ENCODE results near the gene MGAT5. TPM values are rescaled to one million over a fixed set of nuclear protein-coding genes. Genes with fewer than 3 reads are reported as not detected.

MGAT5 gene
- total RNA-seq, 1 experiment from 2014 or later, result 37.5 TPM

- DNase-seq (ENCODE audit: low read depth), result no peak
These were observed 187.4 kb downstream of the MGAT5 start for GRCh38 chr2:134441153-134441863.

DNA sequence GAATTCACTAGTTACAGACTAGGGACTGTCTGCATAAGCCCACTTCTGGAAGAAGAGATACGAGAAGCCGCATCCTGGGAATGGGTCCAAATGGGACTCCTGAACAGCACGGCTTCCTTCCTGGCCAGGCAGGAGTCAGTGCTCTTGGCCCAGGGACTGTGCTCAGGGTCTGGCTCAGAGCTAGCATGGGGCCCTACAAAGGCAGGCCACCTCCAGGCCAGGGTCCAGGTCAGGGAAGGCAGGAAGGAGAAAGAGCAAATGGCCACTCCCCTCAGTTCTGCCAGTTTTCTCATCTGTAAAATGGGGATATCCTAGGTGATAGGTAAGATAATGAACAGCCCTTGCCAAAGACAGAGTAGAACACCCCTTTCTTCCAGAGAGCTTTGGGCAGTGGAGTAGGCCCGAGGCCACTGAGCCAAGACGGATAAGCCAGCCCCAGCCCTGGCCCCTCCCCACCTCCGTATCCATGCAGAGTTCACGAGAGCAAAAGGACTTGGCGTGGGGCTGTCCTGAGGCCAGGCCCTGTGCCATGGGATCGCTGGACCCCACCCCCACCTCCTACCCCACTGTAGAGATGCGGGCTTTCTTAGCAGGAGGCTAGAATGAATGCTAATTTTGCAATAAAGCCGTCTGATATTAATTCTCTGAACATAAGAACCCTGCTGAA, 190.1 kb downstream of the MGAT5 start:
- DNase-seq (ENCODE audit: low read depth), result no peak

DNA sequence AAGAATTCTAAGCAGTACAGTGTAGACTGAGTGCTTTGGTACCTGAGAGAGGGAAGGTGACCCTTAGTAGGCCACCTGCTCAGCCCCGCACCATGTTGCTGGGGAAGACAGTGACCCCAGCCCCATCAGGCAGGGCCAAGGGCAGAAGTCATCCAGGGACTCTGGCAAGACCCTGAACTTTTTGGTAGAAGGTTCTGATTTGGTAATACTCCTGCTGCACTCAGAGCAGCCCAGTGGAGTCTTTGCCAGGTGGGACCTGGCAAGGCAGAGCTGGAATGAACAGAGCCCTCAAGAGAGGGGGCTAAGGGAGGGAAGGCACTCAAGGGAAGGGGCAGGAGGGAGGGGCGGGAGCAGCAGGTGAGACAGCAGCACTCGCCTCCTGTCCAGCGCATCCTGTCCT, 191.2 kb downstream of the MGAT5 start:
- DNase-seq (ENCODE audit: low read depth), result no peak

GRCh38 chr2:134445985-134446382, 192.1 kb downstream of the MGAT5 start:
- DNase-seq (ENCODE audit: low read depth), result no peak

GRCh38 chr2:134446383-134447017, 192.6 kb downstream of the MGAT5 start:
- DNase-seq (ENCODE audit: low read depth), result peak; percentile 89

DNA sequence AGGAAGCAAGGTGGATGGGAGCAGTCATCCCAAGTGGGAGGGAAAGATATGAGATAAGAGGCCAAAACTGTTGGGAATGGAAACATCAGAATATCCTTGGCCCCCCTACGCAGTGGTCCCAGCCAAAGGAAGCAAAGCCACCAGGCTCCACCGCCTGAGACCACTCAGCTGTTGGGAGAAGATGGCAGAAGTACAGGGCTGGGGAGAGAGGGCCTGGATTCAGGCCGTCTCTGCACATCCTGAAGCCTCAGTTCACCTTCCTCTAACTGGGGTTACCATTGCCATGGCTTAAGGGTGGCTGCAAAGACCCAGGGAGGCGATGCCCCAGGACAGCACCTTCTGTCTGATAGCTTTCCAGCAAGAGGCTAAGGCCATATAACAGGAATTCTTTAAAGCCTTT, 193.8 kb downstream of the MGAT5 start:
- DNase-seq (ENCODE audit: low read depth), result no peak

DNA sequence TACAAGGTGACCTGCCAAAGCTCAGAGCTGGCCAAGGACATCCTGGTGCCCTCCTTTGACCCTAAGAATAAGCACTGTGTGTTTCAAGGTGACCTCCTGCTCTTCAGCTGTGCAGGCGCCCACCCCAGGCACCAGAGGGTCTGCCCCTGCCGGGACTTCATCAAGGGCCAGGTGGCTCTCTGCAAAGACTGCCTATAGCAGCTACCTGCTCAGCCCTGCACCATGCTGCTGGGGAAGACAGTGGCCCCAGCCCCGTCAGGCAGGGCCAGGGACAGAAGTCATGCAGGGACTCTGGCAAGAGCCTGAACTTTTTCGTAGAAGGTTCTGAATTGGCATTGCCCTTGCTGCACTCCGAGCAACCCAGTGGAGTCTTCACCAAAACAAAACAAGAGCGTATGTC, 194.8 kb downstream of the MGAT5 start:
- no peak for DNase-seq (ENCODE audit: low read depth)

- DNase-seq (ENCODE audit: low read depth), result no peak
These were observed 195.3 kb downstream of the MGAT5 start for GRCh38 chr2:134449157-134449556.

GRCh38 chr2:134449751-134450513, 196.1 kb downstream of the MGAT5 start:
- DNase-seq (ENCODE audit: low read depth), result no peak

DNA sequence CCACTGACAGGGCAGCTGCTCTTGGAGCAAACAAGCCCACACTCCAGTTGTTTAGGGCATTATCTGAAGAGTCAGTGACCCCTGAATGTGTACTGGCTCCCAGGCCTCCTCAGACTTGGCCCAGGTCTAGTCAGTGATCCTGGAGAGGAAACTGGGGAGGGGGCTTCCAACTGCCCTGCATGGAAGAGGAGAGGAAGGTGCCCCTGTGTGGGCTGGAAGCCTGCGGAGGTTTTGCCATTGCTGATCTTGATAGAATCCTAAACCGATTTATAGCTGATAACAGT, 197.4 kb downstream of the MGAT5 start:
- DNase-seq (ENCODE audit: low read depth), result no peak

DNA sequence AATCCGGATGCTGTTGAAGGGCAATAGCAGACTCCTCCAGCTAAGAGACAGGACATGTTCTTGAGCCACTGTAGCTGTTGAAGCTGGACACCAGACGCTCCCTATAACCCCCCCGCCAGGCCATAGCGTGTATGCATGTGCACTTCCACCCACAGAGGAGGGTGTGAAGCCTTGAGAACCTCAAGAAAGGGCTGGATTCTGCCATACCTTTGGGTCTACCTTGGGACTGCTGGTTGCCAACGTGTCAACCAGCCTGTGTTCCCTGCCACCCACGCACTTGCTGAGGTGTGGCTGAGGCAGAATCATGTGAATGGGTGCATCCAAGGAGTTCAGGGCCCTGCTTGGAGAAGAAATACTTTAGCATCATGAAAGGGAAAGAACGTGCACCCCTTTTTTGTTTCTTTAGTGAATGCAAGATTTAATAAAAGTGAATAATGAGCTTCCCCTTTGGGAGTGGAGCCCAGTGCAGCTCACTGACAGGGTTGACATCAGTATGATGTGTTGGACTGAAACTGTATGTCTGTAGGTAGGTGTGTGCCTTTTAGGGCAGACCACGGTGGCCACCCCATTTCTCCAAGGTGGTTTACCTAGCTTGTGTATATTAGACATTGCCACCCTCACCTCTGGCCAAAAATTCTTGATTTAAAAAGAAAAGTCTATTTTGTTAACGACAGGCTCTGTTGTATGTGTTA, 198.3 kb downstream of the MGAT5 start:
- DNase-seq (ENCODE audit: low read depth), result no peak

DNA sequence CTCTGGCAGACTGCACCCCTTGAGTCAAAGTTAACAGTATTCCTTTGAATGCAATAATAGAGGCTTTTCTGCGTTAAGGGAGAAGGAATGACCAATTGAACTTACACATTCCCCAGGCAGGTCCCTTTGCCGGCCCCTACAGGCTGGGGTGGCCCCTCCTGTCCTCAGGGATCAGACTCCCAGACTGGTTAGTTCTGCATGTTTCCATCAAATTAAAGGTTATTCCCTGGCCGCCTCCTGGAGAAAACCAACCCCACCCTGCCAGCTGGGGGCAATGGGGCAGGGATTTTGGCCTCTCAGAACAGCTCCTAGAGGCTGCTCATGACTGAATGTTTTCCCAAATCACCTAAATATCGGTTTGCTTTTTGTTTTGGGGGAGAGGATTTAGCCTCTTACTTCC, 199.6 kb downstream of the MGAT5 start:
- no peak for DNase-seq (ENCODE audit: low read depth)

DNA sequence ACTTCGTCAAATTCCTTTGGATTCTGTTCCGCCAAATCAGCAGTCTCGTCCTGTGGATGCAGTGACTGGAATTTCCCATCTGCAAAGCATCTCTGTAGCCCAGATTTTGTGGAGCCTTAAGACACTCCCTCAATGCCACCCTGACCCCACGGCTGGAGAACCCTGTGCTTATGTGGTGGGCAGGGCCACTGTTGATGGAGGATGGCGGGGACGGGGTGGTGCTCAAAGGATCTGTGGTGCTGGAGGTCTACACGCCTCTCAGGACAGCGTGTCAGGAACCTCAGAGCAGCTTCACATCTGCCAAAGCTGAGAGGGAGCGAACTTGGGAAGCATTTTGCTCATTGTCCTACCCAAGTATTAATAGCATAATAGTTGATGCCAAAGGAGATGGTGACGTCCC, 200.1 kb downstream of the MGAT5 start:
- DNase-seq (ENCODE audit: low read depth), result no peak

GRCh38 chr2:134454426-134454825, 200.6 kb downstream of the MGAT5 start:
- DNase-seq (ENCODE audit: low read depth), result no peak

DNA sequence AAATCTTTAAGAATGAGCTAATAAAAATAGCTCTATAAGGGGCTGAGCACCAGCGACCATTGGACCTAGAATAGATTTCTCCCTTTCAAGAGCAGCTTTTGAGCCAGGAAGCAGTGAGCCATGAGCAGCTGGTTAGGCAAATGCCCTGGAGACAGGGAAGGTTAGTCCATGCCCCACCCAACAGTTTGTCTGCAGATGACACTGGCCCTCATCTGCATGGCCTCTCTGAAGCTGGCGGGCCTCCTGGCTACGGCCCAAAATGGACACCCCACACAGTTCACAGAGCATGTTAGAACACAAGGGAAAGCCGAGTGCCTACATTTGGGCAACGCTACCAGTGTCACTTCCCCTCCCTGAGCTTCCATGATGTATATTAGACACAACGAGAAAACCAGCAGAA, 201.1 kb downstream of the MGAT5 start:
- DNase-seq (ENCODE audit: low read depth), result no peak

DNA sequence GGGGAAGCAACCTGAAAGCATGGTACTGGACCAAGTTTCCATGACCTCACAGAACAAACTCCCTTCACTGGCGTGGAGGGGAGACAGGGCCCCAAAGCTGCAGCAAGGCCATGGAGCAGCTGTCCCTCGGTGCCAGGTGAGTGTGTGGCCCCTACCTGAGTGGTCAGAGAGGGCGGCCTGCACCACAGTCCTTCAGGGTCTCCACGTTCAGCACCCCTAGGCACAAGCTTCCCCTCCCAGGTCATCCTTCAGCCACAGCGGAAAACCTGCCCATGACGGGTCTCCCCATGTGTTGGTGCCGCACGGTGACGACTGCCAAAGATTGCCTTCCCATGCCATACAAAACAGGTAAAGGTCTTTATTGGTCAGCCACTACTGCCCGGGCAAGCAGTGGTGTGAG, 201.6 kb downstream of the MGAT5 start:
- DNase-seq (ENCODE audit: low read depth), result no peak

DNA sequence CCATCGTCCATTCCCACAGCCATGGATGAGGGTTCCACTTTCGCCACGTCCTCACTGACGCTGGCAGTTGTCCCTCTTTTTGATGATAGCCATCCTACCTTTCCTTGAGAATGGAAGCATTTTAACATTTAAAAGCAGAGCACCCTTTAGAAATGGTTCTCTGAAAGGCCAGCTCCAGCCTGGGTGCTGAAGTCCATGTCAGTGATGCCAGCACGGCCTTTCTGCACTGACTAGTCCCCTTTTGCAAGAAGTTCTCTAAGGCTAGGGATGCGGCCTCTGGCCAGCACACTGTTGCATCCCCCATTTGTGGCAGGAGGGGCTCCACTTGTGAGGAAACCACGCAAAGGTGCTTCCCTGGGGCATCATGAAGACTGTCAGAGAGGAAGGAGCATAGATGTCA, 203.5 kb downstream of the MGAT5 start:
- DNase-seq (ENCODE audit: low read depth), result no peak

DNA sequence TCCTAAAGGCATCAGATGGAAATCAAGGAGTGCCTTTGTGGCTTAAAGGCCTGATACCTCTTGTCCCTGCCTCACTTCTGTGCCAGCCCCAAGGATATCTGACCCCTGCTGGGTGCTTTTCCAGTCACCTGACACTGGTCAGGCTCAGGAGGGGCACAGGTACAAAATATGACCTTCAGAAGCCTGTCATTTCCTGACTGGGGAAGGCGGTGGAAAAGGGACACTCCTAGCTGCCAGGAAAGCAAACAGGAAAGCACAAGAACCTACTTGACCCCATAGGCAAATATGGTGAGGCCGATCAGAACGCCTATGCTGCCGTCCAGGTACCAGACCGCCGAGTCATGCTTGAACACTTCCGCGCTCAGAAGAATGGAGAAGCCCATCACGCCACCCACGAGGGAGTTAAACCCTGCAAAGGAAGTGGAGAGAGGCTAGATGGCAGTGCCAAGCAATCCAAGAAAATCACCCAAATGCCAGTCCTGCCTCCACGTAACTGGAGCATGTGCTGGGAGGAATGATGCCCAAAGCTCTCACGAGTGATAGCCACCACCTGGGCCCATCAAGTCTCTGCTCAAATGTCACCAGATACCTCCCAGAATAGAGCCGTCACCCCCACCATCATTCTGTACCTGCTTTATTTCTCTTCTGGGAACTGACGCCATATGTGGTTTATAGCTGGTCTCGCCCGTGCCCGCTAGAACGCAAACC, 204.0 kb downstream of the MGAT5 start:
- no peak for DNase-seq (ENCODE audit: low read depth)

DNA sequence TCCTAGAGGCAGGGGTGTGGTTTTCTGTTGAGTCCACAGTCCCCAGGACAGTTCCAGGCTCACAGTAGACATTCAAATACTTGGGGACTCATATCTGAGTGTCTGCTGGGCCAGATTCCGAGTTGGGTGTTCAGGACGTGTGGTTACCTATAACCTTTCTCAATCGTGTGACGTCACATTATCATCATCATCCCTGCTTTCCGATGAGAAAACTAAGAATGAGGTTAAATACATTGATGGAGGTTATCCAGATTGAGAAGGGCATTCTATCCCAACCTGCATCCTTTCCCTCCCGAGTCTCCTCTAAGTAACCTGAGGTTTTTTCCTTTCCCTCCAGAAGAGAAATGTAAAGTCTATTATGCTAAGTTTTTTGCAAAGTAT, 204.6 kb downstream of the MGAT5 start:
- DNase-seq (ENCODE audit: low read depth), result no peak

DNA sequence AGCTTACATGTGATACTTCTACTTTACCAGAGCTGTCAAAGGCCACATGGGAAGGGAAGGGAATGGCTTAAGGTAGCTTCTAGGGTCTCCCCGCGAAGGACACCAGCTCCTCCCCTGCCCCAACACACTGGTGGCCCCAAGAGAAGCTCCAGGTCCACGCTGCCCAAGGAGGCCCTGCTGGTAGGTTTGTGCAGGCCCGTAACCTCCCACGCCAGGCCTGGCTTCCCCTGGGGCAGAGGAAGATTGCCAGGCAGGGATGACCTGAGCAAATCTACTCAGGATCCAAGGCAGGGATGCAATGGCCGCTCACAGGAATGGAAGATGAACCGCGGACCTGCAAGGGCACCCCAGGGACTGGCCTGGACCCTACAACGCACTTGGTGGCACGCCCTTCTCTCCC, 205.1 kb downstream of the MGAT5 start:
- DNase-seq (ENCODE audit: low read depth), result no peak

All from HT1080 (cell line).